AG09319 (cell line): ENCODE data around the gene PNPT1.

Experiments
- DNase-seq: peaks from one replicate; pipeline ENCODE4 v3.0.0-alpha.2; 2010; ENCODE audit warnings: low read depth; ENCODE audit errors: extremely low read depth
- CTCF ChIP-seq: IDR thresholded peaks from 2 replicates; pipeline ENCODE4 v1.5.1; 2011; ENCODE audit warnings: low read depth, mild to moderate bottlenecking, inconsistent platforms, low read length, moderate library complexity

Gene PNPT1

GRCh38 chr2:55618275-55619055, 75.2 kb downstream of the PNPT1 start:
- peak; percentile 5 for DNase-seq

GRCh38 chr2:55618025-55618274, 75.7 kb downstream of the PNPT1 start:
- no peak for TF ChIP-seq CTCF
- DNase-seq = no peak

More at GRCh38 chr2:55618275-55619055, 75.2 kb downstream of the PNPT1 start:
- no peak; the same call in 1 of the 2 replicates for TF ChIP-seq CTCF

GRCh38 chr2:55617175-55618024, 76.2 kb downstream of the PNPT1 start, which contains the start of gene PPP4R3B:
TSS of gene PPP4R3B (minus strand) at chr2:55617622. CDS start at chr2:55617285, 337 bp downstream.
- peak; percentile 99 for DNase-seq
- peak; percentile 38 for TF ChIP-seq CTCF

GRCh38 chr2:55616551-55617174, 77.0 kb downstream of the PNPT1 start:
- no peak for TF ChIP-seq CTCF
- DNase-seq = peak; percentile 18

GRCh38 chr2:55611997-55612396, 81.6 kb downstream of the PNPT1 start:
- no peak for DNase-seq
- TF ChIP-seq CTCF = no peak

- DNase-seq = no peak
- TF ChIP-seq CTCF = no peak
Observed at GRCh38 chr2:55610954-55611743, 82.5 kb downstream of the PNPT1 start.
